Measurements from ENCODE around the gene NOX5. TPM values are rescaled to one million over a fixed set of nuclear protein-coding genes. Genes with fewer than 3 reads are reported as not detected.

The NOX5 gene
- polyA plus RNA-seq, 2 of the 4 experiments (the other 2 are of a cell fraction), result 0.19 to 0.22 TPM

DNA sequence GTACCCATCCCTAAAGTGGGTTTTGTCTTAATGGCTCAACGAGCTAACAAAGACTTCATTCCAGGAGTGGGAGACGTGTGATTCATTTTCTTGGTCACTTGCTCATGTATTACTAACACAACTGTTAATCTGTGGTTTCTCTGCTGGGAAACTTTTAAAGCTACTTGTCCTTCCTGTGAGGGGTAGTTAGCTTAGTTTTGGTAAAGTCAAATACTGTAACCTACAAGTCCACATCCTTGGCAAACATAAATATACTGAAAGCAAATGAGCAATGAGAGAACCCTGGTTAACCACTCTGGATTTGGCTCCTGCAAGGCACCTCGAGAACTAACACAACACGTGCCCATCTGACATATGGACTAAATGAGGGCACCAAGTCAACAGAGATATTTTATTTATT is 19.9 kb downstream of the NOX5 start:
- Histone ChIP-seq H3K4me1 (peaks cover 20% of the 10 kb centered on the region), H3K27ac (no peak overlapping the region), H3K4me3 (no peak overlapping the region), H3K4me2 (0 out of 3 replicates have a peak overlapping the region, but pooled peaks have one; percentile 0), H3K9me3 (no peaks in the 10 kb centered on the region)
- ATAC-seq, result no peak
- CTCF ChIA-PET, result interaction anchor here (0.6 to 11.4 kb wide), 10 partner anchors 12 to 475 kb away, joined by 3 to 125 read pairs (median 11); partner anchors contain the start of gene NOX5
- POLR2A ChIA-PET, result interaction anchor here (0.6 to 1.4 kb wide), 3 partner anchors 10 to 419 kb away, joined by 3 to 5 read pairs (median 3); partner anchors contain the start of gene RPLP1
- 41% methylated on average over 4 of the region's 4 CpGs for WGBS (ENCODE audit: missing lambda C conversion rate)
- FAIRE-seq, result no peak
- TF ChIP-seq HOXB13 (CRISPR knock-in tag; IDR thresholded peaks at IDR 0.05; ENCODE audit: low read depth) (no peak), JUN (IDR thresholded peaks at IDR 0.05) (no peak), SREBF2 (IDR thresholded peaks at IDR 0.05) (no peak), SMC3 (IDR thresholded peaks at IDR 0.05) (no peak)
- TF ChIP-seq, protein P1, sequence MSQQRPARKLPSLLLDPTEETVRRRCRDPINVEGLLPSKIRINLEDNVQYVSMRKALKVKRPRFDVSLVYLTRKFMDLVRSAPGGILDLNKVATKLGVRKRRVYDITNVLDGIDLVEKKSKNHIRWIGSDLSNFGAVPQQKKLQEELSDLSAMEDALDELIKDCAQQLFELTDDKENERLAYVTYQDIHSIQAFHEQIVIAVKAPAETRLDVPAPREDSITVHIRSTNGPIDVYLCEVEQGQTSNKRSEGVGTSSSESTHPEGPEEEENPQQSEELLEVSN (IDR thresholded peaks at IDR 0.05; ENCODE audit: borderline replicate concordance, low read depth), result no peak
- no peak for DNase-seq (ENCODE audit: low read depth in 1 of 2, low spot score in 1 of 2)

DNA sequence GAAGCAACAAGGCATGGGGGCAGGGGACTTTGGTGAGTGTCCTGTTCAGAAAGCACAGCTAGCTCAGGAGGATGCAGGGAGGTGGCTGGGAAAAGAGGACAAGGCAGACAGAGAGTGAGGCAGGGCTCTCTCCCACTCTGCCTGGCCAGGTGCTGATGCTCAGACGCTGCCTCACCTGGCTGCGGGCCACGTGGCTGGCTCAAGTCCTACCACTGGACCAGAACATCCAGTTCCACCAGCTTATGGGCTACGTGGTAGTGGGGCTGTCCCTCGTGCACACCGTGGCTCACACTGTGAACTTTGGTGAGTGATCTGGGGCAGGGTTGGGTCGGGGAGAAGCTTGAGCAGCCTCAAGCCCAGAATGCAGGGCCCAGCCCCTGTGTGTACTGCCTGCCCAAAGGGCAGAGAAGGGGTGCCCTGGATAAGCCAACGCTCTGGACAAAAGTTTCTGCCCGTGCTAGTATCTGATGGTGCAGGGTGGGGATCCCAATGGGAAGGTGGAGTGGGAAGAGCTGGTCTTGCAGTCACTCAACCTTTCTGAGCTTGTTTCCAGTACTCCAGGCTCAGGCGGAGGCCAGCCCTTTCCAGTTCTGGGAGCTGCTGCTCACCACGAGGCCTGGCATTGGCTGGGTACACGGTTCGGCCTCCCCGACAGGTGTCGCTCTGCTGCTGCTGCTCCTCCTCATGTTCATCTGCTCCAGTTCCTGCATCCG is 20.9 kb downstream of the NOX5 start:
- Histone ChIP-seq H3K27ac (no peak overlapping the region), H3K4me1 (peaks cover 20% of the 10 kb centered on the region), H3K4me3 (no peak overlapping the region), H3K4me2 (no peak overlapping the region), H3K9me3 (no peaks in the 10 kb centered on the region)
- DNase-seq (ENCODE audit: low read depth in 1 of 2, low spot score in 1 of 2) (peak; percentile 69 to 75), ATAC-seq (peak; percentile 68 to 82), FAIRE-seq (no peak)
- TF ChIP-seq RCOR1 (IDR thresholded peaks at IDR 0.05; ENCODE audit: low read depth, low read length), result no peak
- TF ChIP-seq, protein P2, sequence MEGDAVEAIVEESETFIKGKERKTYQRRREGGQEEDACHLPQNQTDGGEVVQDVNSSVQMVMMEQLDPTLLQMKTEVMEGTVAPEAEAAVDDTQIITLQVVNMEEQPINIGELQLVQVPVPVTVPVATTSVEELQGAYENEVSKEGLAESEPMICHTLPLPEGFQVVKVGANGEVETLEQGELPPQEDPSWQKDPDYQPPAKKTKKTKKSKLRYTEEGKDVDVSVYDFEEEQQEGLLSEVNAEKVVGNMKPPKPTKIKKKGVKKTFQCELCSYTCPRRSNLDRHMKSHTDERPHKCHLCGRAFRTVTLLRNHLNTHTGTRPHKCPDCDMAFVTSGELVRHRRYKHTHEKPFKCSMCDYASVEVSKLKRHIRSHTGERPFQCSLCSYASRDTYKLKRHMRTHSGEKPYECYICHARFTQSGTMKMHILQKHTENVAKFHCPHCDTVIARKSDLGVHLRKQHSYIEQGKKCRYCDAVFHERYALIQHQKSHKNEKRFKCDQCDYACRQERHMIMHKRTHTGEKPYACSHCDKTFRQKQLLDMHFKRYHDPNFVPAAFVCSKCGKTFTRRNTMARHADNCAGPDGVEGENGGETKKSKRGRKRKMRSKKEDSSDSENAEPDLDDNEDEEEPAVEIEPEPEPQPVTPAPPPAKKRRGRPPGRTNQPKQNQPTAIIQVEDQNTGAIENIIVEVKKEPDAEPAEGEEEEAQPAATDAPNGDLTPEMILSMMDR (IDR thresholded peaks at IDR 0.05), result peak; percentile 64
- TF ChIP-seq ZSCAN20 (CRISPR knock-in tag; IDR thresholded peaks at IDR 0.05), result no peak
- TF ChIP-seq RAD21 (conservative IDR thresholded peaks at IDR 0.05 in 1 of 2, IDR thresholded peaks at IDR 0.05 in 1 of 2), result peak; percentile 58 to 72; a peak in 4 of 5 replicates
- TF ChIP-seq ZC3H11A (IDR thresholded peaks at IDR 0.05), result no peak
- TF ChIP-seq EP300 (IDR thresholded peaks at IDR 0.05), result no peak
- peak; percentile 41; the same call in 1 of the 3 replicates for TF ChIP-seq SMC3 (IDR thresholded peaks at IDR 0.05)
- TF ChIP-seq GATA3 (IDR thresholded peaks at IDR 0.05; ENCODE audit: borderline replicate concordance), result no peak
- TF ChIP-seq, protein P3, sequence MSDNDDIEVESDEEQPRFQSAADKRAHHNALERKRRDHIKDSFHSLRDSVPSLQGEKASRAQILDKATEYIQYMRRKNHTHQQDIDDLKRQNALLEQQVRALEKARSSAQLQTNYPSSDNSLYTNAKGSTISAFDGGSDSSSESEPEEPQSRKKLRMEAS (IDR thresholded peaks at IDR 0.05), result peak; percentile 60
- TF ChIP-seq, protein P4, sequence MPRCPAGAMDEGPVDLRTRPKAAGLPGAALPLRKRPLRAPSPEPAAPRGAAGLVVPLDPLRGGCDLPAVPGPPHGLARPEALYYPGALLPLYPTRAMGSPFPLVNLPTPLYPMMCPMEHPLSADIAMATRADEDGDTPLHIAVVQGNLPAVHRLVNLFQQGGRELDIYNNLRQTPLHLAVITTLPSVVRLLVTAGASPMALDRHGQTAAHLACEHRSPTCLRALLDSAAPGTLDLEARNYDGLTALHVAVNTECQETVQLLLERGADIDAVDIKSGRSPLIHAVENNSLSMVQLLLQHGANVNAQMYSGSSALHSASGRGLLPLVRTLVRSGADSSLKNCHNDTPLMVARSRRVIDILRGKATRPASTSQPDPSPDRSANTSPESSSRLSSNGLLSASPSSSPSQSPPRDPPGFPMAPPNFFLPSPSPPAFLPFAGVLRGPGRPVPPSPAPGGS (IDR thresholded peaks at IDR 0.05), result no peak
- 0 out of 2 replicates have a peak, but pooled peaks have one; percentile 25 for TF ChIP-seq MYC (IDR thresholded peaks at IDR 0.05; ENCODE audit: borderline replicate concordance, low read length)
- CTCF ChIA-PET, result interaction anchor here (0.5 to 11.4 kb wide), 22 partner anchors 9 to 680 kb away, joined by 3 to 125 read pairs (median 4); partner anchors contain the start of gene NOX5
- POLR2A ChIA-PET, result no interaction called here
- 54% methylated on average over 16 of the region's 16 CpGs for WGBS (ENCODE audit: missing lambda C conversion rate)

DNA sequence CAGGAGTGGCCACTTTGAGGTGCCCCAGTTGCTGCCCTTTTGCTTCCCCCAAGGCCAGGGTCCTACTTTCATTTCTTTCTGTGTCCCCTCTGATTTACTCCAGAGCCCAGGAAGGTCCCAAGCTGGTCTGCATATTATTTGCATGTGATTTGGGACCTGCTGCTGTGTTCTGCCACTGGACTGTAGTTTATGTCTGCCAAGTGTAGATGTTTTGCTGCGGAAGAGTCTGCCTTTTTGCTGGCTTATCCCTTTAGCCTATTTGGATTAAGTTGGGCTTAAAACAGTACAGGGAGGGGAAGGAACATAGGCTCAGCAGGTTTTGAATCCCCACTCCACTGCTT is 21.4 kb downstream of the NOX5 start:
- CTCF ChIA-PET, result interaction anchor here (0.7 to 11.4 kb wide), 18 partner anchors 9 to 358 kb away, joined by 3 to 125 read pairs (median 4); partner anchors contain the start of gene NOX5
- Histone ChIP-seq H3K4me2 (no peak overlapping the region), H3K4me1 (peaks cover 20% of the 10 kb centered on the region), H3K27ac (no peak overlapping the region), H3K9me3 (no peaks in the 10 kb centered on the region), H3K4me3 (no peak overlapping the region)
- no peak for DNase-seq (ENCODE audit: low read depth in 1 of 2, low spot score in 1 of 2)
- 100% methylated on average over 1 of the region's 1 CpG for WGBS (ENCODE audit: missing lambda C conversion rate)
- POLR2A ChIA-PET, result no interaction called here
- no peak for ATAC-seq
- no peak for FAIRE-seq
- TF ChIP-seq MAZ (IDR thresholded peaks at IDR 0.05; ENCODE audit: borderline replicate concordance, low read depth, low read length), result no peak
- TF ChIP-seq RCOR1 (IDR thresholded peaks at IDR 0.05; ENCODE audit: low read depth, low read length), result no peak
- TF ChIP-seq, protein P2 (IDR thresholded peaks at IDR 0.05), result no peak; the same call in 2 of the 3 replicates
- TF ChIP-seq FOSB (CRISPR knock-in tag; IDR thresholded peaks at IDR 0.05), result no peak
- TF ChIP-seq, protein P1 (IDR thresholded peaks at IDR 0.05; ENCODE audit: borderline replicate concordance, low read depth), result no peak
- no peak for TF ChIP-seq CBX8 (IDR thresholded peaks at IDR 0.05)
- TF ChIP-seq JUNB (IDR thresholded peaks at IDR 0.05), result no peak
- no peak for TF ChIP-seq PHF8 (IDR thresholded peaks at IDR 0.05; ENCODE audit: borderline replicate concordance, low read depth)
- TF ChIP-seq, protein P5, sequence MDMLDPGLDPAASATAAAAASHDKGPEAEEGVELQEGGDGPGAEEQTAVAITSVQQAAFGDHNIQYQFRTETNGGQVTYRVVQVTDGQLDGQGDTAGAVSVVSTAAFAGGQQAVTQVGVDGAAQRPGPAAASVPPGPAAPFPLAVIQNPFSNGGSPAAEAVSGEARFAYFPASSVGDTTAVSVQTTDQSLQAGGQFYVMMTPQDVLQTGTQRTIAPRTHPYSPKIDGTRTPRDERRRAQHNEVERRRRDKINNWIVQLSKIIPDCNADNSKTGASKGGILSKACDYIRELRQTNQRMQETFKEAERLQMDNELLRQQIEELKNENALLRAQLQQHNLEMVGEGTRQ (IDR thresholded peaks at IDR 0.05), result no peak
- no peak for TF ChIP-seq NPAS2 (CRISPR knock-in tag; IDR thresholded peaks at IDR 0.05; ENCODE audit: borderline replicate concordance)
- no peak for TF ChIP-seq CHD2 (IDR thresholded peaks at IDR 0.05; ENCODE audit: low read length, partially characterized antibody)
- no peak for TF ChIP-seq RAD21 (conservative IDR thresholded peaks at IDR 0.05 in 1 of 2, IDR thresholded peaks at IDR 0.05 in 1 of 2)
- no peak for TF ChIP-seq RFX5 (IDR thresholded peaks at IDR 0.05)

Data from A549 (cell line).